SKM-1 treated with dmso at 0.1 percent for 144 hours (cell line): ENCODE measurements around the gene C10orf95.
"Not testable (repeated sequence)": the region's sequence is repeated elsewhere in the genome, so short reads cannot be mapped to it uniquely, and the experiment has no call there.

Source experiments
- DNase-seq: peaks from one replicate; lab custom pipeline; 2025; ENCODE audit not compliant: unreplicated experiment; lab: John Stamatoyannopoulos, UW

Gene C10orf95, protein sequence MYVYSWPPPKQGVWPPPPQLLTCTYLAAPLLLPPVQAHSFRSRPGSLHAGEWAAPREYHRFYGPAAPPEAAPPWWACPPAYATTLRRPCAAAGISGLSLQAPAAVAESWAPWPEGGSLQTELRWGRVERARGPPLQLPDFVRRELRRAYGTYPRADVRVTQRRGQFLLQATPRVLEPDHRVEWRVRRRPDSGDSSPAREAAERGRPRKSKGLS

DNA sequence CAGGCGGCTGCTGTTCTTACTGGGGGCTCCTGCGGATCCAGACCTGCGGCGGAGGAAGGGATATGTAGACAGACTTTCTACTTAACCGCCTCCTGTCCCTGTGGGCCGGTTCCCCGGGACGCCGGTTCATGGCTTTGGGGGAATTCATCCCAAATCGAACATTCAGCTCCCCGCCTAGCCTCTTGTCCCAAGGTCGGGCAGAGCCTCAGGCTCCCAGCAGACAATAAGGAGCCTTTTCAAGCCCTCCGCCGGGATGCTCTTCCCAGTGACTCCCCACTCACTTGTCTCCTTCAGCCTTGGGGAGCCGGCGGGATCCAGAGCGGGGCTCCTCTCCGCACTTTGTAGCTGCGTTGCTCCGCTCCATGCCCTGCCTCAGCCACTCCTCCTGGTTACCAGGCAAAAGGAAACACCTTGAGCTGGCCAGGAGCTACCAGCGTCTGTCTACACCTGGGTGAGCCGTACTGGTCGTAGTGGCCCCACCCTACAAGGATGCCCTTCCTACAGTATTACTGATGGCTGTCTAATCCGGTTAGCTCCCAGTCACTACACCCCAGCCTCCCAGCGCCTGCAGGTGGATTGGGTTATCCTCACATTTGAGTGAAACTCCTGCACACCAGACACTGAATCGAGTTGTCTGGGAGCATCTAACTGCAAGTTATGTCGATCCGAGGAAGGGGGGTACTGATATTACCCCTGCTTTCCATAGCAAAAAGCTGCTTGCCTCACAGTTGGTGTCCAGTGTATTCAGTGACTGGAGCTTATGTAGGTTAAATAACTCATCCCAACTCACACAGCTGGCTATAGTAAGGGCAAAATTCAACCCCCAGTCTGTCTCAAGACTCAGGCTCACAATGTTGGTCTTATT, at the start of gene C10orf95:
Gene C10orf95, minus strand, starts transcription at position 439 of the 865 bp plus-strand sequence. CDS start 450 bp downstream, outside the sequence.
- no peak for DNase-seq

DNA sequence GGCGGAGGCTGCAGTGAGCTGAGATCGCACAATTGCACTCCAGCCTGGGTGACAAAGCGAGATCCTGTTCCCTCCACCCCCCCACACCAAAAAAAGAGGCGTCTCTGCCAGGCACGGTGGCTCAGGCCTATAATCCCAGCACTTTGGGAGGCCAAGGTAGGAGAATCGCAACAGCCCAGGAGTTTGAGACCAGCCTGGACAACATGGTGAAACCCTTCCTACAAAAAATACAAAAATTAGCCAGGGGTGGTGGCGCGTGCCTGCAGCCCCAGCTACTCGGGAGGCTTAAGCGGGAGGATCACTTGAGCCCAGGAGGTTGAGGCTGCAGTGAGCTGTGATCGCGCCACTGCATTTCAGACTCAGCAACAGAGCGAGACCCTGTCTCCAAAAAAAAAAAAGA, 49.3 kb upstream of the C10orf95 start:
- DNase-seq = not testable (repeated sequence)

DNA sequence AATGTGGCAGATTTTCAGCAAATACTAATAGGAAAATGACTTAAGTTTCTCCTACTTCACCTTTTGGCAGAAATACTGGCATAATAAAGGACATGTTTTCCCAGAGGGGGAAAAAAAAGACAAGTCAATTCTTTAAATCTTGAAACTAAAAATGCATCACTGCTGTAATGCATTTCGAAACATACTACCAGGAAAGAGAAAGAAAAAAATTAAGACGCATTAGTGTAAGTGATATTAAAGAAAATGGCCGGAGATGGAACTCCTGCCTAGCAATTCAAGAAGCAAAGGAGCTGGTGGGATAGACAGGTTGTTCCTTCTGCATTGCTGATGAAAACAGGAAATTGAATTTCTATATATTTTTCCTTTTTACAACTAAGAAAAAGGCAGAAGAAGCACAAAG, 48.0 kb upstream of the C10orf95 start:
- no peak for DNase-seq

DNA sequence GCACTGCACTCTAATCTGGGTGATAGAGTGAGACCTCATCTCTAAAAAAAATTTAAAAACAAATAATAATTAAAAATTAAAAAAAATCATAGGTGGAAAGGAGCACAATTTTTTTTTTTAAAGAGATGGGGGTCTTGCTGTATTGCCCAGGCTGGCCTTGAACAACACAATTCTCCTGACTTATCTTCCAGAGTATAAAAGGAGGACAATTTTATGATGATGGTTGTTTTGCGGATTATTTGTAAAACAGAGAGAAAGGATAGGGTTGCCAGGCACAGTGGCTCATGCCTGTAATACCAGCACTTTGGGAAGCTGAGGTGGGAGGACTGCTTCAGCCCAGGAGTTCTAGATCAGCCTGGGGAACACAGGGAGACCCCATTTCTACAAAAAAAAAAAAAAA, 46.2 kb upstream of the C10orf95 start:
- no peak for DNase-seq

DNA sequence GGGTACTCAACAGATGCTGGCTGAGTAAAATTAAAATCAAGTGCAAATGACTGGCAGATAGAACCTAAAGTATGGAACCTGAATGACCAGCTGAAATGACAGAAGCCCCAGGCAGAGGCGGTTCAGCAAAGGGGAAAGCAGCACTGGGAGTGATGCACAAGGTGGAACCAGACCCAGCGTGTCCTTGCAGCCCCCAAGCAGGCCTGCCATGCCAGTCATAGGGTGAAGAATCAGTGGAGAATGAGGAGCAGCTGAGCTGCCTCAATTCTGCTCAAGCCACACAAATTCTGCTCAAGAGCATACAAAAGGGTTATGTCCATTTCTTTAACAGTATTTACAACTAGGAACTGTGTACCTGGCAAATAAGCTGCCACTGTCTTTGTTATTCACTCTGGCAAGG, 42.4 kb upstream of the C10orf95 start:
- DNase-seq = no peak

DNA sequence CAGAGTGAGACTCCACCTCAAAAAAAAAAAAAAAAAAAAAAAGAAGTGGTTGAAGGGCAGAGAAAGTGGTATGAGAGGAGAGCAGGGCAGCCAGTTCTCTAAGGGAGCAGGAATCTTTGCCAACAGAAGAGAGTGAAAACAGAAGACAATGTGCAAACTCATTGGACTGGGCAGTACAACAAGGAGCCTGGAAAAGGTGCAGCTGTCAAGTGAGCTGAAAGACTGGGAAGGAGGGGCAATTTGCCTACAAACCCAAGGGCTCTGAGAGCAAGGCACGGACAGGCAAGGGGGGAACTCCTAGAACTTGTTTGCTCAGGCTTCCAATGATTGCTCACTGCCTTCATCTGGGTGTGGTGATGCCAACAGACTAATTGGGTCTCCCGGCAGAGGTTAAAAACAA, 41.6 kb upstream of the C10orf95 start:
- no peak for DNase-seq

DNA sequence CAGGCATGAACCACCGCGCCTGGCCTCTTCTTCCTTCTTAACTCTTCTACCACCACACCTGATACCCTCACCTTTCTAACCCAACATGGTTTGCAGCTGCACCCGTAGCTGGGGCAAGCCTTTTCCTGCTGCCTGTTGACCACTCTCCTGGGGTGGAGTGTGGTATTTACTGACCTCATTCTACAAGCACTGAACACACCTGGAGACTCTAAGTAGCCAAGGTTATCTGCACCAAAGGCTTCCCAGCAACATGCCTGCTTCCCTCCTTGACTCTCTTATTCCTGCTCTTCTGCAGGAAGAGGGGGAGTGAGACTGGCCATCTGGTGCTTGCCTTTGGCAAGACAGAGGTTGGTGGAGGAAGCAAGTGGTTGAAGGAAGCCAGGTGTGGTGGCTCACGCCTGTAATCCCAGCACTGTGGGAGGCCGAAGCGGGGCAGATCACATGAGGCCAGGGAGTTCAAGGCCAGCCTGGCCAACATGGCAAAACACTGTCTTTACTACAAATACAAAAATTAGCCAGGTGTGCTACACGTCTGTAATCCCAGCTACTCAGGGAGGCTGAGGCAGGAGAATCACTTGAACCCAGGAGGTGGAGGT, 41.1 kb upstream of the C10orf95 start:
- DNase-seq = no peak

DNA sequence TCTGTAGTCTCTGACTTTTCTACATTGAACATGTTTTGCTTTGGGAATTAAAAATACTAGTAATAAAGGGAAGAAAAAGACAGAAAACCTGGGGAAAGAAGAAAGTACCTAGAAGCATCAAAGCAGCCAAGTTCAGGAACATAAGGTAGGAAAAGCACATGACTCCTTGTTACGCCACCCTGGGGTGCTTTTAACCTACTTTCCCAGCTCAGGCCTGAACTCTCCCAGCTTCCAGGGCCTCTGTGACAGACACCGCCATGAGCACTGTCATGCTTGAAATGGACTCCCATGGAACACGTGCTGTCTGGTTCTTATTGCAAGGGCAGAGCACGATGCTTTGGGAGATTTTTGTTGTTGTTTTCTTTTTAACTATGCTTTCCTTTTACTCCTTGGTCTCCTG, 39.8 kb upstream of the C10orf95 start:
- no peak for DNase-seq

DNA sequence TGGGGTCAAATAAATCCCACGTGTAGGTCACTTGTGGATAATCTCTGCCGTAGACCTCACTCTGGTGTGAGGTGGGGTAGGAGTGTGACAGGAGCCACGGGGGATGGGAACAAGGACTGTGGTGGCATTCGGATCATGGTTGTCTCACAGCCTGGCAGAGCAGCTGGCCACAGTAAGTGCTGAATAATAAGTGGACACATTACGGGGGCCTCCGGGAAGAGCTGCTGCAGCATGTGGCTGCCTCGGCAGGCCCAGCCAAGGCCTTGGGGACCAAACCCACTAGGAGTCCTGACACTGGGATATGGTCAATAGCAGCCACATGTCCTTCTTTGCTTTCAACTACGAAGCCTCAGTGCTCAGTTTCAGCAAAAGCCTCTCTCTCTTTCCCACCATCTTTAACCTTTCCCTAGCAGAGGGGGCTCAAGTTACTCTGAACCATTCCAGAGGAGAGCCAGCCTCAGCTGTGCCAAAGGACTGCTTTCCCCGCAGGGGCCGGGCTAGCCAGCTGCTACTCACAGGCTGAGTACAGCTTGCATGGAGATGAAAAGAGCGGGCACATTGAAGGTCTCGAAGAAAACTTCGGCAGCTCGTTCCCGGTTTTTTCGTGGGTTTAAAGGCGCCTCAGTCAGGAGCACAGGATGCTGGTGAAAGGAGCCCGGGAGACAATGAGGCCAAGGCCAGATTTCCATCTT, 33.9 kb upstream of the C10orf95 start:
- DNase-seq = no peak

DNA sequence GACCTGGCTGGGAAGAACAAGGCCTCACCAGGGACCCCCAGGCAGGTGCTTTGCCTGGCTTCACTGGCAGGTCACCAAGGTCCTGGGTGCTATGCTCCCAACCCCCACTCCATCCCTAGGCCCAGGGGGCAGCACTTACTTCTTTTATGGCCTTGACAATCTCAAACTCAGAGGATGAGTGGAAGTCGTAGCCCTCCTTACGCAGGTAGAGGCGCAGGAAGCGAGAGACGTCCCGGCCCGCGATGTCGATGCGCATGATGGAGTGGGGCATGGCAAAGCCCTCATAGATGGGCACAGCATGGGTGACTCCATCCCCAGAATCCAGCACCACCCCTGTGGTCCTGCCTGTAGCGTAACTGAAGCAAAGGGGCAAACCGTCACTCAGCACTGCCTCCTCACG, 32.7 kb upstream of the C10orf95 start:
- DNase-seq = no peak

DNA sequence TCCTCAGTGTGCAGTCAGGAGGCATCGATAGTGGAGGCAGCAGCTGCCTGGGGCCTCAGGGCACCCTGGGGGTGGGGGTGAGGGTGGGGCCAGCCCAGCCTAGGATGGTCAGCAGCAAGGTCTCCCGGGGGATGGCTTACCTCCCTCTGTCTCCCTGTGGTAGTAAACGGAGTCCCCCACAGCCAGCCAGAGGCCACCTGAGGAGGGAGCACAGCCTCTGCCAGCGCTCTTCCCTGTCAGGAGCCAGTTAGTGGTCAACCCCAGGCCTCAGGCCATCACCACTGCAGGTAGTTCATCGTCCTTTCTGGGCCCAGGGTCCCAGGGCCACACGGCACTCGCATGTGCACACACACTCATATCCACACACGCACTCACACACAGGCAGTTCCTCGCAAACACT, 29.1 kb upstream of the C10orf95 start:
- DNase-seq = no peak

DNA sequence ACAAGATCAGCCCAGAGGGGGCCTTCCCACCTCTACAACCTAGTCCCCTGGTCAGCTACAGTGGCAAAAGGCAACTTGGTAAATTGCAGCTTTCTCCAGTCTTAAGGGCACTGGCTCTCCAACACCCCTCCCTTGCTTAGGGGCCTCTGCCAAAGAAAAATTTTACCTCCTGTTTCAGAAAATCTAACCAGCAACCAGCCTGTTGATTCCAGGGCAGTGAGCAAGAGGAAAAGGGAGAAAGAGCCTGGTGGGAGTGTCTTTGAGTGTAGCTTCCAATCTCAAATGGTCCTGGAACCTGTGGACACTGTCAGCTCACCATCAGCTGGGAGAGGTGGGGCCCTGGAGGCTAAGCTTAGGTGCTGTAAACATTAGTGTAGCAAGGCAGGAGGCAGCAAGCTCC, 28.3 kb upstream of the C10orf95 start:
- DNase-seq = no peak

DNA sequence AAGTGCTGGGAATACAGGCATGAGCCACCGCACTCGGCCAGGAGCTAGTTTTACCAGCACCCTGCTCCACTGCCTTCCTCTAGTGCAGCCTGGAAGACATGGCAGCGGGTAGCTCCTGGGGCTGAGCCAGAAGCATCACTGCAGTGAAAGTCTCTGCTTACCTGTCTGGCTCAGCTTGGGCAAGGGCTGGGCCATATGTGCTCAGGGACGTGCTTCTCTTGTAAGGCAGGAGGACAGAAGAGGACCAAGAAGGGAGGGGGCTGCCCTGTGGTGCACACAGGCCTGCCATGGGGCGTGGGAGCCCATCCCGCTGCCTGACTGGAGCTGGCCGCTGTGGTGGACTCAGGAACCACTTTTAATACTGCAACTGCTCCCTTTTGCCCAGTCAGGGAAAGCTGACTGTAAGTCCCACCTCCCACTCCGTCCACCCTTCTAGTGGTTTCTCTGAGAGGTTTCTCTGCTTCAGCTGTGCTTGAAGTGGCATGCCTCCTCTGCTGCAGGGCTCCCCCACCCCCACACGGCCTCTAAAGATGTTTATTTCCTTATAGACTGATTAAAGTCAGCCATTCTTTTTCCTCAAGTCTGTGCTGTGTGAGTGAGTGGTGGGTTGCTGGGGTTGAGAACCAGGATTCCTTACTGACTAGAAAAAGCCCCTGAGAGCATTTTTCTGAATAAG, 25.3 kb upstream of the C10orf95 start:
- no peak for DNase-seq

DNA sequence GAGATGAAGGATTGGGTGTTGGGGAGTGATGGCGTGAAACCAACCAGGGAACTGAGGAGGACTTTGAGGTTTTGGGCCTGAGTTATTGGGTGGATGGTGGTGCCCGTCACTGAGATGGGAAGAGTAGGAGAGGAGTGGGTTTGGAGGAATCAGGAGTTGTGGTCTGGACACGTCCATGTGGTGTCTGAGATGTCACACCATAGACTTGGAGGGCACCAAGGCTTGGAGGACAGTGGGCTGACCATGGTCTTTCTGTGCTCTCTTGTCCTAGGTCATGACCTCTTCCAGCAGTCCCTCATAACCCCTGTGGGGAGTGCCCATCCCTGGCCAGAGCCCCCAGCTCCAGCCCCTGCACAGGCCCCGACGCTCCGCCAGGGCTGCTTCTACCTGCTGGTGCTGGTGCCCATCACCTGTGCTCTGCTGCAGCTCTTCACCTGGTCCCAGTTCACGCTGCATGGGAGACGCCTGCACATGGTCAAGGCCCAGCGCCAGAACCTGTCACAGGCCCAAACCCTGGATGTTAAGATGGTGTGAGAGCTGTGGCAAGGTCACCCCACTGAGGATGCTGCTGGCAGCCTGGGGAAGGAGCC, 24.2 kb upstream of the C10orf95 start:
- no peak for DNase-seq

DNA sequence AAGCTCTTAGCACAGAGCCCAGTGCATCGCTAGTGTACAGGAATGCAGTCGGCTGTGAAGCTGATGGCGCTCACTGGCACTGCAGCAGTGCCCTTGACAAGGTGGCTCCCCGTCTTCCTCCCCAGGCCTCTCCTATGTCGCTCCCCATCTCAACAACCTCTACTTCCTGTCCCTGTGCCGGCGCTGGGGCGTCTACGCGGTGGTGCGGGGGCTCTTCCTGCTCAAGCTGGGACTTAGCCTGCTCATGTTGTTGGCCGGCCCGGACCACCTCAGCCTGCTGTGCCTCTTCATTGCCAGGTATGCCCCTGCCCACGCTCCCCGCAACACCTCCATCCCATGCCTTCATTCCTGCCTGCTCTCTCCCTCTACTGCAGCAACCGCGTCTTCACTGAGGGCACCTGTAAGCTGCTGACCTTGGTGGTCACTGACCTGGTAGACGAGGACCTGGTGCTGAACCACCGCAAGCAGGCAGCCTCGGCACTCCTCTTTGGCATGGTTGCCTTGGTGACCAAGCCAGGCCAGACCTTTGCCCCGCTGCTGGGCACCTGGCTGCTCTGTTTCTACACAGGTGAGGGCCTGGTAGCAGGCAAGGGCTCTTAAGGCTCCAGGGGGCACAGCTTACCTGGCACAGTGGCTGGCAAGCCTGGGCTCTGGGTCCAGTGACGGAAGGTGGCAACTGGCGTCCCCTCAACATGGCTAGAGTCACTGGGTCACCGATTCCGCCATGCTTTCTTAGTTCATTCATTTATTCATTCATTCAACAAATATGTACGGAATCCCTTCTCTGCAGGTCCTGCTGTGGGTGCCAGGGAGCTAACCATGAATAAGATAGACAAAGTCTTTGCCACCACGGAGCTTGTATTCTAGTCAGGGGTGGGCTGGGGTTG, 22.3 kb upstream of the C10orf95 start:
- DNase-seq = no peak

DNA sequence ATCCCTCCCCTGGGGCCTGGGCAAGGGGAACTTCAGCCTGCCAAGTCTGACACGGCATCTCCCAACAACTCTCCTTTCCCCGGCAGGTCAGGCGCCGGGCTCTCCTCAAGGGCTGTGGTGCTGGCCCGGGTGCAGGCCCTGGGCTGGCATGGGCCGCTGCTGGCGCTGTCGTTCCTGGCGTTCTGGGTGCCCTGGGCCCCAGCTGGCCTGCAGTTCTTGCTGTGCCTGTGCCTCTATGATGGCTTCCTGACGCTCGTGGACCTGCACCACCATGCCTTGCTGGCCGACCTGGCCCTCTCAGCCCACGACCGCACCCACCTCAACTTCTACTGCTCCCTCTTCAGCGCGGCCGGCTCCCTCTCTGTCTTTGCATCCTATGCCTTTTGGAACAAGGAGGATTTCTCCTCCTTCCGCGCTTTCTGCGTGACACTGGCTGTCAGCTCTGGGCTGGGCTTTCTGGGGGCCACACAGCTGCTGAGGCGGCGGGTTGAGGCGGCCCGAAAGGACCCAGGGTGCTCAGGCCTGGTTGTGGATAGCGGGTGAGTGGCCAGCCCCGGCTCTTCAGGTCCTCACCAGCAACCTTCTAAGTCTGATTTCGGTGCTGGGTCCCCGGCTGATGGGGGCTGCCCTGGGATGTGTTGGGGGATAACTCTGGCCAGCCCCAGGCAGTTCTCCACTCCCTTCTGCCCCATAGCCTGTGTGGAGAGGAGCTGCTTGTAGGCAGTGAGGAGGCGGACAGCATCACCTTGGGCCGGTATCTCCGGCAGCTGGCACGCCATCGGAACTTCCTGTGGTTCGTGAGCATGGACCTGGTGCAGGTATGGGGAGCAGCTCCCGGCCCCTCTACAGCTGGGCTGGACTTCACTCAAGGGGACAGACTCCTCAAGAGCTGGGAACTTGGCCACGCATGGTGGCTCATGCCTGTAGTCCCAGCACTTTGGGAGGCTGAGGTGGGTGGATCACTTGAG, 19.5 kb upstream of the C10orf95 start:
- DNase-seq = no peak

DNA sequence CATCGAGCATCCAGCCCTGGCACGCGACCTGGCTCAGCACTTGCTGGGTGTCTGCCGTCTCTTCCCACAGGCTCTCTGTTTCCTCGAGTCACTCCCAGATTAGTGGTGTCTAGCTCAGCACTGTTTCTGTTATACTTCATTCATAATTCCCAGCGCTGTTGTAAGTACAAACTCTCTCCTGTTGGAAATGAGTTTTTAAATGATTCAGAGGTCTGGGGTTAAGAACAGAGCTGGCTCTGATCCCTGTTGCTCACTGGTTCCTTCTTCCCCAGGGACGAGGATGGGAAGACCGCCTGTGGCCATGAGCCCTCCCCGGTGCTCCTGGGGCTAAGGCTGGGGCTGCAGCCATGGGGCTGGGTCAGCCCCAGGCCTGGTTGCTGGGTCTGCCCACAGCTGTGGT, 17.3 kb upstream of the C10orf95 start:
- DNase-seq = no peak

DNA sequence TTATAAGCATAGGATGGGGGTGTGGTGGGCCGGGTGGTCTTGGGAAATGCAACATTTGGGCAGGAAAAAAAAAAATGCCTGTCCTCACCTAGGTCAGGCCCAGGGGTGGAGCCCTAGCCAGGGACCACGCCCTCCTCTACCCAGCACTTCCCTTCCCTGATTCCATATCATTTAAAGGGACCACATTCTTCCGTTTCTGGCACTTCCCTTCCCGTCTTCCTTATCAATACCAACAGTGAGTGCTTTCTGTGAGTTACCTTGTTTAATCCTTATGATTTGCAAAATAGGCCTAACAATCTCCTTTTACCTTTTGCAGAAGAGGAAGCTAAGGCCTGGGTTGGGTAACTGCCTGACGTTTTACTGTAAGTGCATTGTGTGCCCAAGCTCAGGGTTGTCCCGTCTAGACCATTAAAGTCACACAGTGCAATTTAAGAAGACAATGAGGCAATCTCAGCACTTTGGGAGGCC, 16.7 kb upstream of the C10orf95 start:
- DNase-seq = peak; percentile 82
